A673 (cell line): ENCODE results near the gene DYNLRB2. TPM values are rescaled to one million over a fixed set of nuclear protein-coding genes. Genes with fewer than 3 reads are reported as not detected.

Source experiments
- BruUV-seq: library from RNA; stranded (reverse); fragments of 400-500 nt; replicated peaks from 2 replicates; lab custom pipeline; 2021; lab: Mats Ljungman, UMichigan
- CTCF ChIA-PET: fragments of 300-600 bp; sonication (Branson Sonifier 250); formaldehyde crosslinking; loops from one replicate; lab custom pipeline; 2022; ENCODE audit warnings: antibody characterized with exemption; lab: Charles Lee
- POLR2A ChIA-PET: fragments of 300-600 bp; sonication (Branson Sonifier 250); formaldehyde crosslinking; loops from one replicate; lab custom pipeline; 2022; ENCODE audit warnings: antibody characterized with exemption; ENCODE audit not compliant: low non-redundant PET; lab: Charles Lee
- DNase-seq: peaks from one replicate; pipeline ENCODE4 v3.0.0-alpha.2; 2015; ENCODE audit warnings: low spot score
- H3K27ac ChIP-seq: fragments of 200-600 bp; sonication (generic); 2 replicates; pipeline ENCODE4 v1.5.1; 2016; ENCODE audit warnings: mixed run types, low read depth, mild to moderate bottlenecking, mixed read lengths, antibody characterized with exemption, low read length; ENCODE audit not compliant: poor library complexity, severe bottlenecking
- H3K27me3 ChIP-seq: fragments of 200-600 bp; sonication (generic); replicated peaks from 2 replicates; pipeline ENCODE4 v1.6.1; 2017; ENCODE audit warnings: mixed run types, low read depth, mild to moderate bottlenecking, mixed read lengths, antibody characterized with exemption, low read length; ENCODE audit not compliant: insufficient read depth, poor library complexity
- H3K36me3 ChIP-seq: fragments of 200-600 bp; sonication (generic); 2 replicates; pipeline ENCODE4 v1.6.1; 2016; ENCODE audit warnings: mixed run types, mild to moderate bottlenecking, mixed read lengths, antibody characterized with exemption, low read length; ENCODE audit not compliant: insufficient read depth, poor library complexity, severe bottlenecking
- H3K4me1 ChIP-seq: fragments of 200-600 bp; sonication (generic); 2 replicates; pipeline ENCODE4 v1.6.1; 2017; ENCODE audit warnings: mixed run types, mild to moderate bottlenecking, mixed read lengths, antibody characterized with exemption, low read length; ENCODE audit not compliant: insufficient read depth, poor library complexity, severe bottlenecking
- H3K4me3 ChIP-seq: fragments of 200-600 bp; sonication (generic); 2 replicates; pipeline ENCODE4 v1.5.1; 2016; ENCODE audit warnings: low read depth, mixed run types, mild to moderate bottlenecking, mixed read lengths, low read length; ENCODE audit not compliant: poor library complexity, severe bottlenecking
- H3K9me3 ChIP-seq: fragments of 200-600 bp; sonication (generic); 2 replicates; pipeline ENCODE4 v1.6.1; 2016; ENCODE audit warnings: mixed run types, low read depth, mild to moderate bottlenecking, mixed read lengths, antibody characterized with exemption, low read length; ENCODE audit not compliant: poor library complexity, severe bottlenecking
- EZH2 ChIP-seq: fragments of 200-600 bp; sonication (generic); IDR thresholded peaks from 2 replicates; pipeline ENCODE4 v1.6.1; 2017; ENCODE audit warnings: borderline replicate concordance, low read depth, mild to moderate bottlenecking, mixed read lengths, antibody characterized with exemption, low read length; ENCODE audit not compliant: poor library complexity, severe bottlenecking
- intact Hi-C: fragments of 100-400 bp; cut with micrococcal nuclease; formaldehyde crosslinking; loops from one replicate; pipeline ENCODE4 v1.10.0; 2022; ENCODE audit not compliant: unreplicated experiment
- total RNA-seq: library from RNA; stranded (reverse); gene quantifications from 2 replicates; pipeline ENCODE4 v1.2.3, GENCODE V29; 2021
- TF ChIP-seq, protein P1 (sequence below): fragments of 300-800, 200-600 bp; sonication (generic); conservative IDR thresholded peaks from 2 replicates; pipeline ENCODE4 v1.5.1; 2017; ENCODE audit warnings: low read depth, mild to moderate bottlenecking, antibody characterized with exemption, low read length, moderate library complexity, mixed read lengths

Gene DYNLRB2
- total RNA-seq, 1 experiment from 2014 or later = not detected

DNA sequence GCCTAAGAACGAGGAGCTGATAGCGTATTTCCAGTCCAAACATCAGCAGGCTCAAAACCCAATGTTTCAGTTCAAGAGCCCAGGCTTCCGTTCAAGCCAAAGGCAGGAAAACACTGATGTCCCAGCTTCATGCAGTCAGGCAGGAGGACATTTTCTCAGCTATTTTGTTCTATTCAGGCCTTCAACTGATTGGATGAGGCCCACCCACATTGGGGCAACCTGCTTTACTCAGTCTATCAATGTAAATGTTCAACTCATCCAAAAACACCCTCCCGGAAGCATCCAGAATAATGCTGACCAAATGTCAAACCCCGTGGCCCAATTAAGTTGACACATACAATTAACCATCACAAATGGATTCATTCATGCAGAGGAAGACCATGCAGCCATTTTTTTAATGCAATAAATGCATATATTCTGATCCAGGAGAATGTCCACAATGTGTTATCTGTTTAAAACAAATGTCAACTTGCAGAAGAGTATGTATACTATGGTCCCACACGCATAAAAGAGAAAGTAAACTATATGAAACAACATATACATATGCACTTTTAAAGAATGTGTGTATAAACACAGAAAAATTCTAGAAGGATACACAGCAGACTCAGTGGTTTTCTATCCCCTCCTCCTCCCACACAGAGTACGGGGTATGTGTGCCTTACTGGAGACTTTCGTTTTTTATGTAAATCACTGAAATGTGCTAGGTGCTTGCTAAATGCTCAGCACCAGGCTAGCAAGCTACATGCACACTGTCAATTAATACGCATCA is 28.8 kb upstream of the DYNLRB2 start:
- Histone ChIP-seq H3K27ac (no peak overlapping the region), H3K36me3 (no peaks in the 10 kb centered on the region), H3K9me3 (no peaks in the 10 kb centered on the region), H3K4me3 (no peak overlapping the region), H3K27me3 (peaks cover 4% of the 10 kb centered on the region), H3K4me1 (no peaks in the 10 kb centered on the region)
- CTCF ChIA-PET = no interaction called here
- POLR2A ChIA-PET = no interaction called here
- BruUV-seq = no TSS peak
- TF ChIP-seq, protein P1, sequence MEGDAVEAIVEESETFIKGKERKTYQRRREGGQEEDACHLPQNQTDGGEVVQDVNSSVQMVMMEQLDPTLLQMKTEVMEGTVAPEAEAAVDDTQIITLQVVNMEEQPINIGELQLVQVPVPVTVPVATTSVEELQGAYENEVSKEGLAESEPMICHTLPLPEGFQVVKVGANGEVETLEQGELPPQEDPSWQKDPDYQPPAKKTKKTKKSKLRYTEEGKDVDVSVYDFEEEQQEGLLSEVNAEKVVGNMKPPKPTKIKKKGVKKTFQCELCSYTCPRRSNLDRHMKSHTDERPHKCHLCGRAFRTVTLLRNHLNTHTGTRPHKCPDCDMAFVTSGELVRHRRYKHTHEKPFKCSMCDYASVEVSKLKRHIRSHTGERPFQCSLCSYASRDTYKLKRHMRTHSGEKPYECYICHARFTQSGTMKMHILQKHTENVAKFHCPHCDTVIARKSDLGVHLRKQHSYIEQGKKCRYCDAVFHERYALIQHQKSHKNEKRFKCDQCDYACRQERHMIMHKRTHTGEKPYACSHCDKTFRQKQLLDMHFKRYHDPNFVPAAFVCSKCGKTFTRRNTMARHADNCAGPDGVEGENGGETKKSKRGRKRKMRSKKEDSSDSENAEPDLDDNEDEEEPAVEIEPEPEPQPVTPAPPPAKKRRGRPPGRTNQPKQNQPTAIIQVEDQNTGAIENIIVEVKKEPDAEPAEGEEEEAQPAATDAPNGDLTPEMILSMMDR = no peak
- TF ChIP-seq EZH2 = no peak
- DNase-seq = no peak
- intact Hi-C loops = no loop called here

GRCh38 chr16:80512593-80512853 is 28.3 kb upstream of the DYNLRB2 start:
- intact Hi-C loops = no loop called here
- ChIA-PET CTCF (no interaction called here), POLR2A (no interaction called here)
- no peaks in the 10 kb centered on the region for H3K4me1 ChIP-seq
- H3K9me3 ChIP-seq = no peaks in the 10 kb centered on the region
- no TSS peak for BruUV-seq
- TF ChIP-seq EZH2 = no peak
- TF ChIP-seq, protein P1 = no peak
- no peaks in the 10 kb centered on the region for H3K36me3 ChIP-seq
- no peak overlapping the region for H3K4me3 ChIP-seq
- DNase-seq = no peak
- H3K27ac ChIP-seq = no peak overlapping the region
- peaks cover 5% of the 10 kb centered on the region for H3K27me3 ChIP-seq

GRCh38 chr16:80515374-80515773 is 25.4 kb upstream of the DYNLRB2 start:
- no peak overlapping the region for H3K4me3 ChIP-seq
- no peaks in the 10 kb centered on the region for H3K4me1 ChIP-seq
- no peaks in the 10 kb centered on the region for H3K36me3 ChIP-seq
- intact Hi-C loops = no loop called here
- H3K9me3 ChIP-seq = no peaks in the 10 kb centered on the region
- POLR2A ChIA-PET = no interaction called here
- CTCF ChIA-PET = no interaction called here
- DNase-seq = no peak
- H3K27me3 ChIP-seq = peaks cover 13% of the 10 kb centered on the region
- no TSS peak for BruUV-seq
- no peak overlapping the region for H3K27ac ChIP-seq
- TF ChIP-seq EZH2 = no peak
- TF ChIP-seq, protein P1 = no peak
